WTC11 (cell line): ENCODE measurements around the gene PAGE2.
"Not testable (repeated sequence)": the region's sequence is repeated elsewhere in the genome, so short reads cannot be mapped to it uniquely, and the experiment has no call there.

ENCODE experiments used
- CTCF ChIP-seq: fragments of 200-600 bp; IDR thresholded peaks from 2 replicates; pipeline ENCODE4 v1.8.0; 2022; ENCODE audit warnings: antibody characterized with exemption
- SMAD4 ChIP-seq: sonication (generic); formaldehyde crosslinking; IDR thresholded peaks from 2 replicates; pipeline ENCODE4 v1.8.0; 2022; ENCODE audit warnings: mild to moderate bottlenecking, missing genetic modification reagents

- TF ChIP-seq SMAD4, CTCF: not testable (repeated sequence)
Observed at GRCh38 chrX:55050599-55050998, 38.2 kb upstream of the PAGE2 start.
